Measurements from ENCODE around the gene BCR.

The BCR gene

GRCh38 chr22:23155831-23156230 is 24.5 kb upstream of the BCR start:
- no peak for TF ChIP-seq CTCF (IDR thresholded peaks at IDR 0.05; ENCODE audit: low read depth, low read length, missing control alignments)
- H3K4me3 ChIP-seq (replicated peaks; ENCODE audit: low read depth, low read length) = no peak overlapping the region
- DNase-seq (ENCODE audit: extremely low read depth, low read depth) = no peak

DNA sequence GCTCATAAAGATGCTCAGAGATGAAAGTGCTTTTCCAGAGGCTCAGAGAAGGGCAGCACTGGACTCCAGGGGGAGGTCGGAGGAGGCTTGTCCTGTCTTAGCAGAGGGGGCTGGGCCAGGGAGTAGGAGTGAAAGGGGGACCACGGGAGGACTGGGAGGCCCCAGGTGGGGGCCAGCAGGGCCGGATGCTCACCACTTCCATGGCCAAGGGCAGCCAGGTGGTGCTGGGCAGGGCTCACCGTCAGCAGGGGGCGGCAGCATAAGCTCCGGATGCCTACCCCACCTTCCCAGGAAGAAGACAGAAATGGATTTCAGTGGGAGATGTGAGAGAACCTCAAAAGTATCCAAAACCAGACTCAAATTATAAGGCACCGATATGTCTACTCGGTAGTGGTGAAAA is 24.0 kb upstream of the BCR start:
- no peak for DNase-seq (ENCODE audit: extremely low read depth, low read depth)
- no peak overlapping the region for H3K4me3 ChIP-seq (replicated peaks; ENCODE audit: low read depth, low read length)
- TF ChIP-seq CTCF (IDR thresholded peaks at IDR 0.05; ENCODE audit: low read depth, low read length, missing control alignments) = no peak

GRCh38 chr22:23157560-23158515 is 22.5 kb upstream of the BCR start:
- no peak for DNase-seq (ENCODE audit: extremely low read depth, low read depth)
- no peak overlapping the region for H3K4me3 ChIP-seq (replicated peaks; ENCODE audit: low read depth, low read length)
- TF ChIP-seq CTCF (IDR thresholded peaks at IDR 0.05; ENCODE audit: low read depth, low read length, missing control alignments) = no peak

- no peak for DNase-seq (ENCODE audit: extremely low read depth, low read depth)
- TF ChIP-seq CTCF (IDR thresholded peaks at IDR 0.05; ENCODE audit: low read depth, low read length, missing control alignments) = no peak
- H3K4me3 ChIP-seq (replicated peaks; ENCODE audit: low read depth, low read length) = no peak overlapping the region
These were observed 21.6 kb upstream of the BCR start for GRCh38 chr22:23158516-23159290.

GRCh38 chr22:23159291-23159630 is 21.0 kb upstream of the BCR start:
- no peak overlapping the region for H3K4me3 ChIP-seq (replicated peaks; ENCODE audit: low read depth, low read length)
- TF ChIP-seq CTCF (IDR thresholded peaks at IDR 0.05; ENCODE audit: low read depth, low read length, missing control alignments) = no peak
- no peak for DNase-seq (ENCODE audit: extremely low read depth, low read depth)

GRCh38 chr22:23161029-23161428 is 19.3 kb upstream of the BCR start:
- TF ChIP-seq CTCF (IDR thresholded peaks at IDR 0.05; ENCODE audit: low read depth, low read length, missing control alignments) = no peak
- DNase-seq (ENCODE audit: extremely low read depth, low read depth) = no peak
- H3K4me3 ChIP-seq (replicated peaks; ENCODE audit: low read depth, low read length) = no peak overlapping the region

Measured in HFF-Myc (cell line).